ENCODE data around the gene HDAC4.

The HDAC4 gene

DNA sequence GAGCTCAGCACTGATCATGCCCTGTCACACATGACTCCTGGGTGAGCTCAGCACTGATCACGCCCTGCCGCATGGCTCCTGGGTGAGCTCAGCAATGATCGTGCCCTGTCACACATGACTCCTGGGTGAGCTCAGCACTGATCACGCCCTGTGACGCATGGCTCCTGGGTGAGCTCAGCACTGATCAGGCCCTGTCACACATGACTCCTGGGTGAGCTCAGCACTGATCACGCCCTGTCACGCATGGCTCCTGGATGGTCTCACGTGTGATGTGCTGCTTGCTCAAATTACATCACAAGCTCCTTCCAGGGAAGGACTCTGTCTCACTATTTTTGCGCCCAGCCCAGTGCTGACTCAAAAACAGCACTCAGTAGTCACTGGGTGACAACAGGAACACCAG lies 258.0 kb downstream of the HDAC4 start:
- no peaks in the 10 kb centered on the region for H3K79me2 ChIP-seq (ENCODE audit: insufficient read depth, low read length)
- H3K4me3 ChIP-seq (ENCODE audit: insufficient read depth, low read length, poor library complexity, severe bottlenecking) = no peak overlapping the region
- no peak overlapping the region for H3K27ac ChIP-seq (ENCODE audit: low read depth, low read length)
- no peak for TF ChIP-seq EZH2phosphoT487 (conservative IDR thresholded peaks at IDR 0.05; ENCODE audit: low read length)
- TF ChIP-seq, protein P1, sequence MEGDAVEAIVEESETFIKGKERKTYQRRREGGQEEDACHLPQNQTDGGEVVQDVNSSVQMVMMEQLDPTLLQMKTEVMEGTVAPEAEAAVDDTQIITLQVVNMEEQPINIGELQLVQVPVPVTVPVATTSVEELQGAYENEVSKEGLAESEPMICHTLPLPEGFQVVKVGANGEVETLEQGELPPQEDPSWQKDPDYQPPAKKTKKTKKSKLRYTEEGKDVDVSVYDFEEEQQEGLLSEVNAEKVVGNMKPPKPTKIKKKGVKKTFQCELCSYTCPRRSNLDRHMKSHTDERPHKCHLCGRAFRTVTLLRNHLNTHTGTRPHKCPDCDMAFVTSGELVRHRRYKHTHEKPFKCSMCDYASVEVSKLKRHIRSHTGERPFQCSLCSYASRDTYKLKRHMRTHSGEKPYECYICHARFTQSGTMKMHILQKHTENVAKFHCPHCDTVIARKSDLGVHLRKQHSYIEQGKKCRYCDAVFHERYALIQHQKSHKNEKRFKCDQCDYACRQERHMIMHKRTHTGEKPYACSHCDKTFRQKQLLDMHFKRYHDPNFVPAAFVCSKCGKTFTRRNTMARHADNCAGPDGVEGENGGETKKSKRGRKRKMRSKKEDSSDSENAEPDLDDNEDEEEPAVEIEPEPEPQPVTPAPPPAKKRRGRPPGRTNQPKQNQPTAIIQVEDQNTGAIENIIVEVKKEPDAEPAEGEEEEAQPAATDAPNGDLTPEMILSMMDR (IDR thresholded peaks at IDR 0.05; ENCODE audit: insufficient read depth, low read length, poor library complexity, severe bottlenecking) = no peak
- H3K4me2 ChIP-seq (ENCODE audit: low read depth, low read length, poor library complexity, severe bottlenecking) = no peak overlapping the region
- no peak overlapping the region for H3K9ac ChIP-seq (ENCODE audit: low read length)
- H3K9me2 ChIP-seq (replicated peaks; ENCODE audit: insufficient read depth, low read length) = no peaks in the 10 kb centered on the region
- H3K36me3 ChIP-seq (ENCODE audit: low read length) = no peaks in the 10 kb centered on the region
- no peaks in the 10 kb centered on the region for H4K20me1 ChIP-seq (ENCODE audit: low read depth, low read length)
- no peaks in the 10 kb centered on the region for H3K27me3 ChIP-seq (ENCODE audit: low read length)
- no peaks in the 10 kb centered on the region for H3F3A ChIP-seq (ENCODE audit: insufficient read depth)
- no peak overlapping the region for H2AFZ ChIP-seq (ENCODE audit: low read depth, low read length, severe bottlenecking)
- H3K9me3 ChIP-seq (ENCODE audit: insufficient read depth, low read length) = no peaks in the 10 kb centered on the region

- Histone ChIP-seq H3K4me2 (ENCODE audit: low read depth, low read length, poor library complexity, severe bottlenecking) (no peak overlapping the region), H3K27me3 (ENCODE audit: low read length) (no peaks in the 10 kb centered on the region), H3K9me3 (ENCODE audit: insufficient read depth, low read length) (no peaks in the 10 kb centered on the region), H3K36me3 (ENCODE audit: low read length) (no peaks in the 10 kb centered on the region), H3K9me2 (replicated peaks; ENCODE audit: insufficient read depth, low read length) (no peaks in the 10 kb centered on the region), H3K9ac (ENCODE audit: low read length) (no peak overlapping the region), H3K27ac (ENCODE audit: low read depth, low read length) (no peak overlapping the region), H3F3A (ENCODE audit: insufficient read depth) (no peaks in the 10 kb centered on the region), H4K20me1 (ENCODE audit: low read depth, low read length) (no peaks in the 10 kb centered on the region), H2AFZ (ENCODE audit: low read depth, low read length, severe bottlenecking) (no peak overlapping the region), H3K4me3 (ENCODE audit: insufficient read depth, low read length, poor library complexity, severe bottlenecking) (no peak overlapping the region), H3K79me2 (ENCODE audit: insufficient read depth, low read length) (no peaks in the 10 kb centered on the region)
- TF ChIP-seq, protein P1 (IDR thresholded peaks at IDR 0.05; ENCODE audit: insufficient read depth, low read length, poor library complexity, severe bottlenecking) = no peak
- TF ChIP-seq EZH2phosphoT487 (conservative IDR thresholded peaks at IDR 0.05; ENCODE audit: low read length) = no peak
Measured at GRCh38 chr2:239142296-239142695, 258.5 kb downstream of the HDAC4 start.

DNA sequence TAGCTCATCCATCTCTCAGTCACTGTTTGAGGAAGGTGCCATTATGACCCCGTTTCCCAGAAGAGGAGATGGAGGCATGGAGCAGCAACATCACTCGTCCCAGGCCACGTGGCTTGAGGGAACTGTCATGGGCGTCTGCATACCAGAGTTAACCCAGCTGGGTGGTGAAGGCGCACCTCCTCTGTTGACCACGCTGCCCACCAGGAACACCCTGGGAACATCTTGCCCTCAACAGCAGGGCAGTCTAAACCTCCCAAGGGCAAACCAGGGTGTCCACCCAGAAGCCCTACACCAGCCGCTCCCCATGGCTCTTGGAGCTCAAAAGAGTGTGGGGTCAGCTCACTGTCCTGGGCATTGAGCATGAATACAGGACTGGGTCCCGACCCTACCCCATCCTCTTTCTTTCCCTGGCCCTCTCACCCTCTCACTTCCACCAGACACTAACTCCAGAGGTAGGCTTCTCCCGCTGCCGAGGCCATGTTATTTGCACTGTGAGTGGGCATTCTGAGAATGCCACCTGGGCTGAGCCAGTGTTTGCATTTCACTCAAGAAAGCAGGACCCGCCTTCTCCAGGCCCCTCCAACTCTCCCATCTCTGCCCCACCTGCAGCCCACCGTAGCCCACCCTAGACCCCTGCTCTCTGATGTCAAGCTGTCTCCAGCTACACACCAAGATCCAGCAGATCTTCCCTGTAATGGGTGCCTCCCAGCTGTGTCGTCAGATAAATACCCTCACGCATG lies 259.6 kb downstream of the HDAC4 start:
- Histone ChIP-seq H3K4me2 (ENCODE audit: low read depth, low read length, poor library complexity, severe bottlenecking) (no peak overlapping the region), H3K36me3 (ENCODE audit: low read length) (no peaks in the 10 kb centered on the region), H3K9ac (ENCODE audit: low read length) (no peak overlapping the region), H3K9me3 (ENCODE audit: insufficient read depth, low read length) (no peaks in the 10 kb centered on the region), H4K20me1 (ENCODE audit: low read depth, low read length) (no peaks in the 10 kb centered on the region), H2AFZ (ENCODE audit: low read depth, low read length, severe bottlenecking) (no peak overlapping the region), H3K27ac (ENCODE audit: low read depth, low read length) (no peak overlapping the region), H3K9me2 (replicated peaks; ENCODE audit: insufficient read depth, low read length) (no peaks in the 10 kb centered on the region), H3K4me3 (ENCODE audit: insufficient read depth, low read length, poor library complexity, severe bottlenecking) (no peak overlapping the region), H3F3A (ENCODE audit: insufficient read depth) (no peaks in the 10 kb centered on the region), H3K27me3 (ENCODE audit: low read length) (no peaks in the 10 kb centered on the region), H3K79me2 (ENCODE audit: insufficient read depth, low read length) (no peaks in the 10 kb centered on the region)
- TF ChIP-seq, protein P1 (IDR thresholded peaks at IDR 0.05; ENCODE audit: insufficient read depth, low read length, poor library complexity, severe bottlenecking) = no peak
- no peak for TF ChIP-seq EZH2phosphoT487 (conservative IDR thresholded peaks at IDR 0.05; ENCODE audit: low read length)
